Activated naive CD8-positive, alpha-beta T cell treated with anti-CD3 and anti-CD28 coated beads, Interleukin-2, amount 10 ng/mL, durations not matched to agents 7 days and 5 days (primary cell): ENCODE data around the gene PBLD. TPM values are rescaled to one million over a fixed set of nuclear protein-coding genes. Genes with fewer than 3 reads are reported as not detected.
"Not testable (repeated sequence)": the region's sequence is repeated elsewhere in the genome, so short reads cannot be mapped to it uniquely, and the experiment has no call there.

Source experiments
- ATAC-seq: fragments of 150-1000 bp; cut with Tn5 transposase; one replicate; pipeline ENCODE4 v1.10.0; 2021; ENCODE audit warnings: low read depth, moderate library complexity
- POLR2A ChIA-PET: fragments of 350-600 bp; sonication (Branson Sonifier 250); formaldehyde crosslinking; loops from one replicate; lab custom pipeline; 2021; ENCODE audit warnings: antibody characterized with exemption; lab: Charles Lee
- DNase-seq: peaks from one replicate; pipeline ENCODE4 v3.0.0; 2021
- H3K27ac Mint-ChIP-seq: one replicate; pipeline ENCODE4 v1.8.0; 2022; ENCODE audit warnings: mild to moderate bottlenecking, mixed read lengths
- H3K27me3 Mint-ChIP-seq: one replicate; pipeline ENCODE4 v1.8.0; 2022; ENCODE audit warnings: mild to moderate bottlenecking, moderate library complexity, mixed read lengths
- H3K36me3 Mint-ChIP-seq: one replicate; pipeline ENCODE4 v1.8.0; 2021; ENCODE audit warnings: mild to moderate bottlenecking, mixed read lengths
- H3K4me1 Mint-ChIP-seq: one replicate; pipeline ENCODE4 v1.8.0; 2021; ENCODE audit warnings: mixed read lengths
- H3K4me3 Mint-ChIP-seq: one replicate; pipeline ENCODE4 v1.8.0; 2022; ENCODE audit warnings: mild to moderate bottlenecking, moderate library complexity, mixed read lengths
- H3K9me3 Mint-ChIP-seq: one replicate; pipeline ENCODE4 v1.8.0; 2021; ENCODE audit warnings: mixed read lengths
- total RNA-seq, 2 experiments: library from RNA; stranded (reverse); gene quantifications; one replicate each; pipeline ENCODE4 v1.2.3, GENCODE V29; 2021

Gene PBLD
- total RNA-seq, 2 experiments from 2014 or later = 1.6 to 1.9 TPM

DNA sequence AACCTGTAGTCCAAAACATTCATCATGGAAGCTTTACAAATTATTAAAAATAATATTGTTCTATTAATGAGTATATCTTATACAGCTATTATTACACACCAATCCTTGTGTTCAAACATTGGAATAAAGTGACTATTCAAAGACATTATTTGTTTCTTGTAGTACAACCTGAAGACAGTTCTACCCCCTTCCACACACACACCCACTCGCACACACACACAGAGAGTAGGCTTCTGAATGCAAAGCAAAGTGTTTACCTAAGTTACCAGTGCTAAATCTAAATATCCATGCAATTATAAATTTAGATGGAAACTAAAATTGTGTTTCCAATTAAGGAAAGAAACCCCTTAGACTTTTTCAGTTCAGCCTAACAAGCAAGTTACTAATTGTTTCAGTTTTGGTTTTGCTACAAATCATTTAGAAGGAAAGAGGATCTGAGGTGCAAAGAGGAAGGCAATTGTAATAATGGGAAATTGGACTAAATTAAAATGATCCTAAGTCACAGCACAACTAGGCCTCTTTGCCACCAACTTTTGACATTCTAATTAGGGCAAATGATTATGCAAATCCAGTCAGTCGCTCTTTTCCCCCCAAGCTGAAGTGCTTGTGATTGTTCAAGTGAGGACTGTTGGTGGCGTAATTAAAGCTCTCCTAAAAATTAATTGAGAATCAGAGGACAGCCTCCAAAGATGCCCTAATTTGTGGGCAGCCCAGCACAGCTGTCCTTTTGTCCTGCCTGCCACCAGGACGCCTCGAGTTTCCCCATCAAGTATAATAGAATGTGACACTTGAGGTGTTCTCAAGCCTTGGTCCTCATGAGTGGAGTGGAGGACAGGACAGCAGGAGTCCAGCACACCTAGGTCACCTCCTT lies 80.9 kb downstream of the PBLD start:
- peaks cover 4% of the 10 kb centered on the region for H3K4me1 Mint-ChIP-seq
- H3K27ac Mint-ChIP-seq = no peak overlapping the region
- DNase-seq (no peak), ATAC-seq (no peak)
- H3K27me3 Mint-ChIP-seq = peaks cover 7% of the 10 kb centered on the region
- H3K4me3 Mint-ChIP-seq = no peak overlapping the region
- POLR2A ChIA-PET = no interaction called here
- H3K9me3 Mint-ChIP-seq = no peaks in the 10 kb centered on the region
- no peaks in the 10 kb centered on the region for H3K36me3 Mint-ChIP-seq

DNA sequence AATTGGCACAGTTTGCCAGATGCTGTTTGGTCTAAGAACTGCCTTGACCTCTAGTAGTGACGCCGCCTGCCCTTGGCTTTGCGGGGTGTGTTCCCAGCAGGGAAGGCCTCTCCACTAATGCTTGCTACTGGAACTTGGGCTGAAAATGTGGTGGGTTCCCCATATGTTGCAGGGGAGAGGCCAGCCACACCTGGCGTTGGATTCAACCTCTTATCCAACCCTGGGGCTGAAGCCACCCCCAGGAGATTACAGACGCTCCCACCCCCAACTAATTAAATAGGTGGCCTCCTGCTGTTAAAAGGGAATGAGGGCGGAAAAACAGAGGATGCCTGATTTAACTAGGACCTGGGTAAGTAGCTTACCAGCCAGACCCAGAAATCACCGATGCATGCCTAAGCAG lies 81.6 kb downstream of the PBLD start:
- H3K27ac Mint-ChIP-seq = no peak overlapping the region
- H3K4me3 Mint-ChIP-seq = no peak overlapping the region
- H3K27me3 Mint-ChIP-seq = peaks cover under 1% of the 10 kb centered on the region
- DNase-seq (no peak), ATAC-seq (no peak)
- H3K9me3 Mint-ChIP-seq = no peaks in the 10 kb centered on the region
- H3K36me3 Mint-ChIP-seq = no peaks in the 10 kb centered on the region
- H3K4me1 Mint-ChIP-seq = peaks cover 4% of the 10 kb centered on the region
- POLR2A ChIA-PET = interaction anchor here (0.5 kb wide), 1 partner anchor 433 kb away, joined by 3 read pairs; no protein-coding TSS in a partner anchor

DNA sequence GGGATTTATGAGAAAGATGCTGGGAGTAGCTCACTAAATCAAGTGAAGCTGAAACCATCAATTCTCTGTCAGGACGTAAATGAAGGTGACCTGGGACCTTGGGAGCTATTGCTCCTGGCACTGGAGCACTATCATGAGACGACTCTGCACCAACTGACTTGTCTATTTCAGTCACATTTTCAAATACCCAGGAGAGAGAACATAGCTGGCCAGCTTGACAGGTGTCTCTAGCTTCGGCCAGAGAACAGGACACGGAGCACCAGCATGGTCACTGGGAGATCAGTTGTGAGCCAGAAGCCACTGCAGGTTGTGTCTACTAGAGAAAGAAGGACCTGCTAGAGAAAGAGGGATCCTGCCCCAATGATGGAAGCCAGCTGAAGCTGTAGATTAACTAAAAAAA lies 83.4 kb downstream of the PBLD start:
- DNase-seq (no peak), ATAC-seq (no peak)
- Mint-ChIP-seq H3K9me3 (no peaks in the 10 kb centered on the region), H3K4me3 (no peak overlapping the region), H3K36me3 (no peaks in the 10 kb centered on the region), H3K27ac (no peak overlapping the region), H3K27me3 (no peaks in the 10 kb centered on the region), H3K4me1 (peaks cover 4% of the 10 kb centered on the region)
- POLR2A ChIA-PET = no interaction called here

DNA sequence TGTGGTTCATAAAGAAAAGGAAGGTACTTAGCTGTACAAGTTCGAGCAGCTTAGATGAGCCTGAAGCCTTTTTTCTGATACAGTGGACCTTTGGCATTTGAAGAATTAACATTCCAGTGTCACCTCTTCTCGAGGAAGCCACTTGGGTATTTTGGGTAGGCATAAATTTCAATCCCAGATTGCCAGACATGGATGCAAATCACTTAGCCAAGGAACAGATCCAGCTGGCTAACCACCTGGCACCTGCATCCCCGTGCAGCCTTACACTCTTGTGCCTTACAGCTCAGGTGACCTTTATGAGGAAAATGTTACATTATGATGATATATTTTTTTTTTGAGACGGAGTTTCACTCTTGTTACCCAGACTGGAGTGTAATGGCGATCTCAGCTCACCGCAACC lies 84.8 kb downstream of the PBLD start:
- DNase-seq (no peak), ATAC-seq (no peak)
- Mint-ChIP-seq H3K9me3 (no peaks in the 10 kb centered on the region), H3K27ac (no peak overlapping the region), H3K4me1 (peaks cover 4% of the 10 kb centered on the region), H3K27me3 (peaks cover 2% of the 10 kb centered on the region), H3K4me3 (no peak overlapping the region), H3K36me3 (no peaks in the 10 kb centered on the region)
- POLR2A ChIA-PET = no interaction called here

DNA sequence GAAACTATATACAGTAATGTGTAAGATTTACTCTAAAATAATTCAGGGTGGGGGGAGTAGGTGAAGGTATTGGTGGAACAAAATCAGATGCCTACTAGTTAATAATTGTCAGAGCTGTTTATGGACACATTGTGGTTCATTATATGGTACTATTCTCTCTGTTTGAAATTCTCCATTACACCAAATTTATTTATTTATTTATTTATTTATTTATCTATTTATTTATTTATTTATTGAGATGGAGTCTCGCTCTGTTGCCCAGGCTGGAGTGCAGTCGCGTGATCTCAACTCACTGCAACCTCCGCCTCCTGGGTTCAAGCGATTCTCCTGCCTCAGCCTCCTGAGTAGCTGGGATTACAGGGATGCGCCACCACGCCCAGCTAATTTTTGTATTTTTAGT lies 86.3 kb downstream of the PBLD start:
- H3K4me3 Mint-ChIP-seq, H3K27me3 Mint-ChIP-seq, H3K4me1 Mint-ChIP-seq, DNase-seq, ATAC-seq, POLR2A ChIA-PET, H3K9me3 Mint-ChIP-seq, H3K36me3 Mint-ChIP-seq, H3K27ac Mint-ChIP-seq: not testable (repeated sequence)

DNA sequence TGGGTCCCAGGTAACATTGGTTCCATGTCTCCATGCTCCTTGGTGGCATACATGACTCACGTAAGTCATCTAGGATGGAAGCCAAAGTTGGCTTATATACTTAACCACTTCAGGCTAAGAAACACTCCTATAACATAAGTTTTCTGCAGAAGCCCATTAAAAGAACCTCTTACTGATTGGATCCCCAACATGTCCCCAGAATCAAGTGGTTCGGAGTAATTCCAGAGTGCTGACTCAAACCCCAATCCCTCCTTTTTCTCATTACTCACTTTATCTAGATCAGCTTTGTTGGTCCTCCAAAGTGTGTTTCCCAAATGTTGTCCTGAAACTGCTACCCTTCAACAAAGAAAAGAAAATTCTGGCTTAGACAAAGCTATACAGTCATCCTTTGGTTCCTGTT lies 90.7 kb downstream of the PBLD start:
- H3K9me3 Mint-ChIP-seq = no peaks in the 10 kb centered on the region
- no peak overlapping the region for H3K27ac Mint-ChIP-seq
- H3K27me3 Mint-ChIP-seq = peaks cover 6% of the 10 kb centered on the region
- no peak overlapping the region for H3K4me3 Mint-ChIP-seq
- no peaks in the 10 kb centered on the region for H3K36me3 Mint-ChIP-seq
- no peaks in the 10 kb centered on the region for H3K4me1 Mint-ChIP-seq
- ATAC-seq = no peak
- POLR2A ChIA-PET = no interaction called here
- DNase-seq = no peak

DNA sequence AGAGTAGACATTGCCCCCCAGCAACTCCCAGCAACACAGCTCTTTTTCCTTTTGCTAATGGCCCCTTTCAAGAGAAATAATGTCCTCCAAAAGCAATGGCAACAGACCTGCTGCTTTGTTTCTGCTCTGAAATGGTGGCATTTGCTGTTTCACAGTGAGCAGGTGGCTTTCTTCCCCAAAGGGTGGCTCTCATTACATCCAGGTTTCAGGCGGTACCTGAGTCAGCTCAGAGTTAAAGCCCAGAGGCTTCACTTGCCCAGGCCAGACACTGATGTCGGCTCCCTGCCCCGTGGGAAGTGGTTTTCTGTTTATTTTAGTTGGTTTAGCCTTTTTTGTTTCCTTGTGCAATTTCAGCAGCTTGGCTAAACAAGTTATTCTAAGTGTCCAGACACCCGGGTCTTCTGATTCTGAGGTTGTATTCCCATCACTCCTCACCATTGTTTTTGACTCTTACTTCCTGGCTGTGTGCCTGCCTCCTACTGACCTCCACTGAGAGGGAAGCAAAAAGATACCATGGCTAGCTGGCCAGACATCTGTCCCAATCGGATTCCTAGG lies 93.1 kb downstream of the PBLD start:
- Mint-ChIP-seq H3K9me3 (no peaks in the 10 kb centered on the region), H3K4me3 (no peak overlapping the region), H3K4me1 (no peaks in the 10 kb centered on the region), H3K36me3 (no peaks in the 10 kb centered on the region), H3K27me3 (peaks cover 6% of the 10 kb centered on the region), H3K27ac (no peak overlapping the region)
- no peak for DNase-seq
- ATAC-seq = no peak
- POLR2A ChIA-PET = no interaction called here

DNA sequence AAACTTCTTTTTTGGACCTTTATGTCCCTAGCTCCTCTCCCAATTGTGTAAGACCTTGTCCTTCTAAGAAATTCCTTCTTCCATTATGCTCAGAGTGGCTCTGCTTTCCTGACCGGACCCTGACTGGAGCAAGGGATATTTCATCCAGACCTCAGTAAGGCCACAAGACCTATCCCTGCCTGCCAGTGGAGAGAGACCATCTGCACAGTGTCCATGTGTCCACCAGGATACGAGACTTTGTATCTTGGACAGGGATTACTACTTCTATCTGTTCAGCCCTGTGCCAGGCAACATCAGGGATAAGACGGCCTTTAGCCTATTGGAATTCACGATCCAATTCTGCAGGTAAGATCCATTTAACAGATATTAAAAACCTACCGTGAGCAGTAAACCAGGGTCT lies 93.7 kb downstream of the PBLD start:
- no peak for ATAC-seq
- Mint-ChIP-seq H3K36me3 (no peaks in the 10 kb centered on the region), H3K4me3 (no peak overlapping the region), H3K27me3 (peaks cover 6% of the 10 kb centered on the region), H3K4me1 (no peaks in the 10 kb centered on the region), H3K9me3 (no peaks in the 10 kb centered on the region), H3K27ac (no peak overlapping the region)
- POLR2A ChIA-PET = no interaction called here
- DNase-seq = no peak

DNA sequence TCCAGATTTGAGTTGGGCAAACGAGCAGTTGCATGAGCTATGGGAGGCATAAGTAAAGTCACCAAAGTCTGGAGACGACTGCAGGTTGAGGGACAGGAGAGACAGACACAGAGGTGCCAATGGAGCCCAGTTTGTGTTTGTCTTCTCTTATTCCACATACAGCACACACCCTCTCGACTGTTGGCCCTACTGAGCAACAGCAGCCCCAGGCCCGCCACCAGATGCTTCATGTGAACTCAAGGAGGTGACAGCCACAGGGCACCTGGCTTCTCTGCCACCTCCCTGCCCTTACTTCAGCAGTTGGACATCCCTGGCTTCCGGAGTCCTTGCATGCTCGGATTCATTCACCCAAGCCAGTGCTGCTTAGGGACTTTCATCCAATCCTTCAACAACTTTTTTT lies 94.4 kb downstream of the PBLD start:
- Mint-ChIP-seq H3K4me1 (no peaks in the 10 kb centered on the region), H3K27me3 (peaks cover 11% of the 10 kb centered on the region), H3K9me3 (no peaks in the 10 kb centered on the region), H3K36me3 (no peaks in the 10 kb centered on the region), H3K4me3 (no peak overlapping the region), H3K27ac (no peak overlapping the region)
- POLR2A ChIA-PET = no interaction called here
- no peak for ATAC-seq
- no peak for DNase-seq

DNA sequence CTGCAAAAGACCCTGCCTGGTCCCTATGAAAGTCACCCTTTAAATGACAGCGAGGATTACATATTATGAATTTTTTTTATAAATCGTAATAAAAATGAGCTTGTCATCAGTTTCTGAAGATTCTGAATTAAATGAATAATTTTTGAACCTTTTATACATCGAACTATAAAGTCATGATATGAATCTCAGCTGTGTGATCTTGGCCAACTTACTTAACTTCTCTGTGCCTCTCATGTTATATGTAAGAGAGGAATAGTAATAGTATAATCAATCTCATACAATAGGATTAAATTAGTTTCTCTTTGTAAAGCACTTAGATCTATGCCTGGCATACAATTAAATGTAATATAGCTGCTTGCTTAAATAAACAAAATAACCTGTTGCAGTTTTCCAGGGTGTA lies 95.6 kb downstream of the PBLD start:
- ATAC-seq = no peak
- Mint-ChIP-seq H3K4me1 (no peaks in the 10 kb centered on the region), H3K36me3 (no peaks in the 10 kb centered on the region), H3K27ac (no peak overlapping the region), H3K27me3 (peaks cover 17% of the 10 kb centered on the region), H3K9me3 (no peaks in the 10 kb centered on the region), H3K4me3 (no peak overlapping the region)
- POLR2A ChIA-PET = no interaction called here
- no peak for DNase-seq

DNA sequence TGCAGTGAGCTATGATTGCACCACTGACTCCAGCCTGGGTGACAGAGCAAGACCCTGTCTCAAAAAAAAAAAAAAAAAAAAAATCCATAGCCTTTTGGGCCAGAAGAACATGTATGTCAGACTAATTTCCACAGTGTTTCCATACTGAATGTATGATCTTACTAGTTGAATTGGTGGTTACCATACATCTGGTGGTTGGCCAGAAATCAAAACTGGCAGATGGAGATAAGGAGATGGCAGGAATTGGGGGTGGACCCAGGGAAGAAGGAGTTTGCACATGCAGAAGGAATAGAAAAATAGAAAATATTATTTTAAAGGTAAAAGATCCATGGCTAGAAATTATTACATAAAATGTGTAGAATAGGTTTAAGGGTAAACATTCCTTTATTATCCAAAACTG lies 97.1 kb downstream of the PBLD start:
- peaks cover 27% of the 10 kb centered on the region for H3K27me3 Mint-ChIP-seq
- H3K27ac Mint-ChIP-seq = no peak overlapping the region

DNA sequence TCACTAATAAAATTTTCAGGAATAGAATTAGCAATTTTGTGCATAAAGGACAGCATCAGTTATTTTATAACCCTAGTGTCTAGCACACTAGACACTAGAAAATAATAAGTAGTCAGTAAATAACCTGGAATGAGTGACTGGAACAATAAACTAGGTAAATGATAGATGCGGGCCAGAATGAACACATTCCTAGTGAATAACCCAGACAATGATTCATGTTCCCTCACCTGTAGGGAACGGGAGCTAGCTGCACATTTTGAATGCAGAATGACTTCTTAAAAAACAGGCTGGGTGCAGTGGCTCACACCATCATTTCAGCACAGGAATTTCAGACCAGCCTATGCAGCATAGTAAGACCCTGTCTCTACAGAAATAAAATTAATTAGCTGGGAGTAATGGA lies 97.6 kb downstream of the PBLD start:
- POLR2A ChIA-PET = no interaction called here
- H3K27me3 Mint-ChIP-seq = peaks cover 30% of the 10 kb centered on the region
- no peaks in the 10 kb centered on the region for H3K36me3 Mint-ChIP-seq
- DNase-seq (no peak), ATAC-seq (no peak)
- H3K9me3 Mint-ChIP-seq = no peaks in the 10 kb centered on the region
- H3K27ac Mint-ChIP-seq = no peak overlapping the region
- H3K4me3 Mint-ChIP-seq = no peak overlapping the region
- peaks cover 6% of the 10 kb centered on the region for H3K4me1 Mint-ChIP-seq

More for the DNA sequence above, 97.1 kb downstream of the PBLD start:
- no peak overlapping the region for H3K4me3 Mint-ChIP-seq
- DNase-seq = no peak
- no peaks in the 10 kb centered on the region for H3K9me3 Mint-ChIP-seq
- POLR2A ChIA-PET = interaction anchor here (1.2 kb wide), 1 partner anchor 97 kb away, joined by 4 read pairs; the partner anchor contains the start of genes HNRNPH3 and PBLD
- ATAC-seq = no peak
- peaks cover 6% of the 10 kb centered on the region for H3K4me1 Mint-ChIP-seq
- H3K36me3 Mint-ChIP-seq = no peaks in the 10 kb centered on the region

DNA sequence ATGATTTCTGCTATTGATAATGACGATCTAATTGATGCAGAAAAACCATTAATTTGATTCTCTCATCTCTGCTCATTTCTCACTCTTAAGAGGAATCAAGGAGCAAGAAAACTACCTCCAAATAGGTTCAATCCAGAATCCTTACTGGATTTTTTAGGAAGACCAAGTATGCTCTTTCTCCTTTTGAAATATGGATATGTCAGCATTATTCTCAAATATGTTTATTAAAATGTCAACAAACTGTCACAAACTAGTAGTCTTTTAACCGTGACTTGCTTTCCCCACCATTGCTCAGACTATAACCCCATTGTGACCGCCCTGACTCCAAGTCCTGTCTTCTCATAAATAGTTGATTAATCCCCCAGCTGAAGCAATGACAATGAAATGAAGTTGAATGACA lies 99.7 kb downstream of the PBLD start:
- Mint-ChIP-seq H3K4me3 (no peak overlapping the region), H3K4me1 (peaks cover 6% of the 10 kb centered on the region), H3K36me3 (no peaks in the 10 kb centered on the region), H3K27ac (no peak overlapping the region), H3K27me3 (peaks cover 48% of the 10 kb centered on the region), H3K9me3 (no peaks in the 10 kb centered on the region)
- POLR2A ChIA-PET = no interaction called here
- no peak for DNase-seq
- ATAC-seq = no peak
